ENCODE results near the gene GMCL1. TPM values are rescaled to one million over a fixed set of nuclear protein-coding genes. Genes with fewer than 3 reads are reported as not detected.
"Not testable (repeated sequence)": the region's sequence is repeated elsewhere in the genome, so short reads cannot be mapped to it uniquely, and the experiment has no call there.

GMCL1 gene
- total RNA-seq, 4 donors from 2014 or later = 15.1 to 19.8 (median 17.1) TPM

GRCh38 chr2:69801745-69802290 is 27.6 kb upstream of the GMCL1 start:
- DNase-seq = no peak
- Histone ChIP-seq H3K36me3 (peaks cover 13 to 14% of the 10 kb centered on the region in 2 donors), H3K27ac (no peak overlapping the region), H3K4me3 (replicated peaks in 1 of 3) (no peak overlapping the region), H3K9me3 (no peaks in the 10 kb centered on the region), H3K27me3 (no peaks in the 10 kb centered on the region), H3K4me1 (peaks cover 8 to 18% of the 10 kb centered on the region in 2 donors)
- TF ChIP-seq, protein P1, sequence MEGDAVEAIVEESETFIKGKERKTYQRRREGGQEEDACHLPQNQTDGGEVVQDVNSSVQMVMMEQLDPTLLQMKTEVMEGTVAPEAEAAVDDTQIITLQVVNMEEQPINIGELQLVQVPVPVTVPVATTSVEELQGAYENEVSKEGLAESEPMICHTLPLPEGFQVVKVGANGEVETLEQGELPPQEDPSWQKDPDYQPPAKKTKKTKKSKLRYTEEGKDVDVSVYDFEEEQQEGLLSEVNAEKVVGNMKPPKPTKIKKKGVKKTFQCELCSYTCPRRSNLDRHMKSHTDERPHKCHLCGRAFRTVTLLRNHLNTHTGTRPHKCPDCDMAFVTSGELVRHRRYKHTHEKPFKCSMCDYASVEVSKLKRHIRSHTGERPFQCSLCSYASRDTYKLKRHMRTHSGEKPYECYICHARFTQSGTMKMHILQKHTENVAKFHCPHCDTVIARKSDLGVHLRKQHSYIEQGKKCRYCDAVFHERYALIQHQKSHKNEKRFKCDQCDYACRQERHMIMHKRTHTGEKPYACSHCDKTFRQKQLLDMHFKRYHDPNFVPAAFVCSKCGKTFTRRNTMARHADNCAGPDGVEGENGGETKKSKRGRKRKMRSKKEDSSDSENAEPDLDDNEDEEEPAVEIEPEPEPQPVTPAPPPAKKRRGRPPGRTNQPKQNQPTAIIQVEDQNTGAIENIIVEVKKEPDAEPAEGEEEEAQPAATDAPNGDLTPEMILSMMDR (IDR thresholded peaks at IDR 0.05) = no peak
- TF ChIP-seq POLR2A (IDR thresholded peaks at IDR 0.05) = no peak
- WGBS, 2 donors = 95 to 100% methylated on average over 1 of the region's 1 CpG
- intact Hi-C loops (cut with DNase I) = no loop called here

DNA sequence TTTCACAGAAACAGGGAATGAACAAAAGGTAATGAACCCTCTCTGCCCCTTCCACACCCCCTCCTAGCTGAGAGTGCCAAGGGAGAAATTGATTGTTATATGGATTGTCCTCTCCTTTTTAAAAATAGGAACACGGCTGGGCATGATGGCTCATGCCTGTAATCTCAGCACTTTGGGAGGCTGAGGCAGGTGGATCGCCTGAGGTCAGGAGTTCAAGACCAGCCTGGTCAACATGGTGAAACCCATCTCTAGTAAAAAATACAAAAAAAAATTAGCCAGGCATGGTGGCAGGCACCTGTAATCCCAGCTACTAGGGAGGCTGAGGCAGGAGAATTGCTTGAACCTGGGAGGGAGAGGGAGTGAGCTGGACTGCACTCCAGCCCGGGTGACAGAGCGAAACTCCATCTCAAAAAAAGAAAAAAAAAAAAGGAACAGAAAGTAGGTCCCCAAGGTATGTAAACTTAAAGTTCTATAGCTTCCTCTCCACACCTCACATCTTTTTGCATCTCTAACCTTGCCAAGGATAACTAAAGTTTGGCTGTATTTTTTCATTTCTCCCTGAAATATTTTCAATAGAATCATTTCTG is 26.6 kb upstream of the GMCL1 start:
- H3K36me3 ChIP-seq = peaks cover 20 to 22% of the 10 kb centered on the region in 2 donors
- WGBS, 2 donors = 83 to 95% methylated on average over 4 of the region's 4 CpGs
- H3K4me1 ChIP-seq = peaks cover 8 to 16% of the 10 kb centered on the region in 2 donors
- H3K9me3 ChIP-seq; DNase-seq; intact Hi-C loops (cut with DNase I); H3K27ac ChIP-seq; H3K4me3 ChIP-seq (replicated peaks in 1 of 3); H3K27me3 ChIP-seq: not testable (repeated sequence)

GRCh38 chr2:69804416-69804815 is 25.0 kb upstream of the GMCL1 start:
- H3K9me3 ChIP-seq = no peaks in the 10 kb centered on the region
- H3K27me3 ChIP-seq = no peaks in the 10 kb centered on the region
- intact Hi-C loops (cut with DNase I) = no loop called here
- 88 to 90% methylated on average over 11 of the region's 11 CpGs for WGBS, 2 donors
- H3K27ac ChIP-seq = no peak overlapping the region
- H3K4me1 ChIP-seq = peaks cover 0 to under 1% of the 10 kb centered on the region in 2 donors
- H3K36me3 ChIP-seq = peaks cover 23 to 29% of the 10 kb centered on the region in 2 donors
- no peak for DNase-seq
- TF ChIP-seq, protein P1 (IDR thresholded peaks at IDR 0.05) = no peak
- TF ChIP-seq POLR2A (IDR thresholded peaks at IDR 0.05) = no peak
- H3K4me3 ChIP-seq (replicated peaks in 1 of 3) = no peak overlapping the region

- Histone ChIP-seq H3K4me1 (no peaks in the 10 kb centered on the region), H3K4me3 (replicated peaks in 1 of 3) (no peak overlapping the region), H3K27me3 (no peaks in the 10 kb centered on the region), H3K9me3 (no peaks in the 10 kb centered on the region), H3K27ac (no peak overlapping the region), H3K36me3 (peaks cover 32 to 35% of the 10 kb centered on the region in 2 donors)
- 89 to 92% methylated on average over 1 of the region's 1 CpG for WGBS, 2 donors
- intact Hi-C loops (cut with DNase I) = no loop called here
- no peak for TF ChIP-seq POLR2A (IDR thresholded peaks at IDR 0.05)
- TF ChIP-seq, protein P1 (IDR thresholded peaks at IDR 0.05) = no peak
- DNase-seq = no peak
These were observed 23.6 kb upstream of the GMCL1 start for GRCh38 chr2:69805887-69806286.

DNA sequence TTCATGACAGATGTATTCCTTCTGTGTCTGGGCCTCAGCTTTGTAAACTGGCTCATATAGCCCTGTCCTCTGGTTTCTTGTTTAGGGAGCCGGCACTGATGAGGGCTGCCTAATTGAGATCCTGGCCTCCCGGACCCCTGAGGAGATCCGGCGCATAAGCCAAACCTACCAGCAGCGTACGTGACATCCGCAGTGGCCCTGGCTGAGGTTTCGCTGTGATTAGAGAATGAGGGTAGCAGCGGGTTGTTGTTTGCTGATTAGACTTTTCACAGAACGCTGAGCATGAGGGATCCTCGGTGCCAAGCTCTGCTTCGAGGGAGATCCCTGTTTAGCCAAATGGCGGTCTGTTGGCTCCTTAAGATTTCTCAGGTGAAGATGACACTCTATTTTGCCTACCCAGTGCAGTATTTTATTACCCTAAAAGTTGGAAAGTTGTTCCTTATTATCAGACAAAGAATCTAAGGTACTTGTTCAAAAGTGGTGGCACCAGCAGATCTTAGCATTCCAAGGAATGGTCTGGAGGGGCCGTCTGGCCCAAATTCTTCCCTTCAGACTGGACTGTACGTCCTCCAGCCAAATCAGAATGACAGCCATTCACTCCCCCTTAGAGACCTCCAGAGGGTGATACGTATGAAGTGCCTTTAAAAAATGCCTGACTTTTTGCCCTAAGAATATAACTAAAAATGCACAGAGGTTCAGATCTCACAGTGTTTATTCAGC is 21.5 kb upstream of the GMCL1 start:
- Histone ChIP-seq H3K4me1 (no peaks in the 10 kb centered on the region), H3K36me3 (peaks cover 37 to 47% of the 10 kb centered on the region in 2 donors), H3K4me3 (replicated peaks in 1 of 3) (no peak overlapping the region), H3K27ac (no peak overlapping the region), H3K27me3 (no peaks in the 10 kb centered on the region), H3K9me3 (no peaks in the 10 kb centered on the region)
- TF ChIP-seq, protein P1 (IDR thresholded peaks at IDR 0.05) = no peak
- no peak for TF ChIP-seq POLR2A (IDR thresholded peaks at IDR 0.05)
- intact Hi-C loops (cut with DNase I) = no loop called here
- 89 to 94% methylated on average over 16 of the region's 16 CpGs for WGBS, 2 donors
- DNase-seq = no peak
